PFSK-1 (cell line): ENCODE results near the gene ACTMAP.

Experiments used
- FOXP2 ChIP-seq: optimal IDR thresholded peaks from 2 replicates; pipeline ENCODE3; 2011; ENCODE audit warnings: borderline replicate concordance, control low read depth, inconsistent platforms; ENCODE audit not compliant: insufficient read depth; ENCODE audit errors: extremely low read length, extremely low read depth
- POLR2AphosphoS5 ChIP-seq: IDR thresholded peaks from 2 replicates; pipeline ENCODE4 v1.6.1; 2012; ENCODE audit warnings: low read depth, mild to moderate bottlenecking, control low read depth, low read length, moderate library complexity
- SIN3A ChIP-seq: IDR thresholded peaks from 2 replicates; pipeline ENCODE4 v1.6.1; 2012; ENCODE audit warnings: mild to moderate bottlenecking, low read length, moderate library complexity, borderline replicate concordance; ENCODE audit not compliant: insufficient read depth
- TAF1 ChIP-seq: IDR thresholded peaks from 2 replicates; pipeline ENCODE4 v1.6.1; 2012; ENCODE audit warnings: low read length, control low read depth, borderline replicate concordance; ENCODE audit not compliant: insufficient read depth
- TF ChIP-seq, protein P1 (sequence below), 2 experiments: IDR thresholded peaks; 2 replicates each; pipeline versions ENCODE4 v1.6.1 to v1.8.0; 2011 to 2012; ENCODE audit warnings: low read depth in 2 of 2, low read length in 2 of 2, control low read depth in 1 of 2, inconsistent platforms in 1 of 2, mild to moderate bottlenecking in 1 of 2, moderate library complexity in 1 of 2; ENCODE audit not compliant: insufficient read depth in 1 of 2

Gene ACTMAP

DNA sequence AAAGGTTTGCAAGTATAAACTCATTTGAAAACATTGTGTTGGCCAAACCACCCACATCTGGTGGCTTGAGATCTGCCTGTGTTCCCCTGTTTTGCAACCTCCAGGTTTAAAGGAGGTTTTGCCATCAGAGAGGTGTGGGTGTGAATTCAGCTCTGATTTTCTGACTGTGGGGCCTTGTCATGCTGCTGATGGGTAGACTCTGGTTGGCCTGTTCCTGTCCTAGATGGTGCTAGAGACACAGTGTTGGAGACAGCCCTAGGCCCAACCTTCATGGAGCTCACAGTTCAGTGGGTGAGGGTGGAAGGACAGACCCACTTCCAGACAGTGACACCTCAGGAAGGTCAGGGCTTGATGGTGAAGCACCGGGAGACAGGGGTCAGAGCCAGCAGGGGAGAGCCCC lies 35.2 kb upstream of the ACTMAP start:
- TF ChIP-seq, protein P1, sequence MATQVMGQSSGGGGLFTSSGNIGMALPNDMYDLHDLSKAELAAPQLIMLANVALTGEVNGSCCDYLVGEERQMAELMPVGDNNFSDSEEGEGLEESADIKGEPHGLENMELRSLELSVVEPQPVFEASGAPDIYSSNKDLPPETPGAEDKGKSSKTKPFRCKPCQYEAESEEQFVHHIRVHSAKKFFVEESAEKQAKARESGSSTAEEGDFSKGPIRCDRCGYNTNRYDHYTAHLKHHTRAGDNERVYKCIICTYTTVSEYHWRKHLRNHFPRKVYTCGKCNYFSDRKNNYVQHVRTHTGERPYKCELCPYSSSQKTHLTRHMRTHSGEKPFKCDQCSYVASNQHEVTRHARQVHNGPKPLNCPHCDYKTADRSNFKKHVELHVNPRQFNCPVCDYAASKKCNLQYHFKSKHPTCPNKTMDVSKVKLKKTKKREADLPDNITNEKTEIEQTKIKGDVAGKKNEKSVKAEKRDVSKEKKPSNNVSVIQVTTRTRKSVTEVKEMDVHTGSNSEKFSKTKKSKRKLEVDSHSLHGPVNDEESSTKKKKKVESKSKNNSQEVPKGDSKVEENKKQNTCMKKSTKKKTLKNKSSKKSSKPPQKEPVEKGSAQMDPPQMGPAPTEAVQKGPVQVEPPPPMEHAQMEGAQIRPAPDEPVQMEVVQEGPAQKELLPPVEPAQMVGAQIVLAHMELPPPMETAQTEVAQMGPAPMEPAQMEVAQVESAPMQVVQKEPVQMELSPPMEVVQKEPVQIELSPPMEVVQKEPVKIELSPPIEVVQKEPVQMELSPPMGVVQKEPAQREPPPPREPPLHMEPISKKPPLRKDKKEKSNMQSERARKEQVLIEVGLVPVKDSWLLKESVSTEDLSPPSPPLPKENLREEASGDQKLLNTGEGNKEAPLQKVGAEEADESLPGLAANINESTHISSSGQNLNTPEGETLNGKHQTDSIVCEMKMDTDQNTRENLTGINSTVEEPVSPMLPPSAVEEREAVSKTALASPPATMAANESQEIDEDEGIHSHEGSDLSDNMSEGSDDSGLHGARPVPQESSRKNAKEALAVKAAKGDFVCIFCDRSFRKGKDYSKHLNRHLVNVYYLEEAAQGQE (IDR thresholded peaks at IDR 0.05; ENCODE audit: insufficient read depth in 1 of 2, low read depth in 2 of 2, low read length in 2 of 2): no peak
- TF ChIP-seq TAF1 (no peak), SIN3A (no peak), FOXP2 (no peak), POLR2AphosphoS5 (no peak)

DNA sequence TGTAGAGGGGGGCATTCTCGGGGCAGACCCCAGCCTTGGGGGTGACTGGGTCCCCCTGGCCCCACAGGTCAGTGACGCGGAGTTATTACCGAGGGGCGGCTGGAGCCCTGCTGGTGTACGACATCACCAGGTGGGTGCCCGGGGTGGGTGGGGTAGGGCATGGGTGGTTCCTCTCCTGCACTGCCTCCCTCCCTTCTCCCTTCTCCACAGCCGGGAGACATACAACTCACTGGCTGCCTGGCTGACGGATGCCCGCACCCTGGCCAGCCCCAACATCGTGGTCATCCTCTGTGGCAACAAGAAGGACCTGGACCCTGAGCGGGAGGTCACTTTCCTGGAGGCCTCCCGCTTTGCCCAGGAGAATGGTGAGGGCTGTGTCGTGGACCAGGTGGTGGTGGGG lies 33.4 kb upstream of the ACTMAP start:
- TF ChIP-seq TAF1 (no peak), POLR2AphosphoS5 (no peak), SIN3A (no peak), FOXP2 (no peak)
- TF ChIP-seq, protein P1 (IDR thresholded peaks at IDR 0.05; ENCODE audit: insufficient read depth in 1 of 2, low read depth in 2 of 2, low read length in 2 of 2): no peak

DNA sequence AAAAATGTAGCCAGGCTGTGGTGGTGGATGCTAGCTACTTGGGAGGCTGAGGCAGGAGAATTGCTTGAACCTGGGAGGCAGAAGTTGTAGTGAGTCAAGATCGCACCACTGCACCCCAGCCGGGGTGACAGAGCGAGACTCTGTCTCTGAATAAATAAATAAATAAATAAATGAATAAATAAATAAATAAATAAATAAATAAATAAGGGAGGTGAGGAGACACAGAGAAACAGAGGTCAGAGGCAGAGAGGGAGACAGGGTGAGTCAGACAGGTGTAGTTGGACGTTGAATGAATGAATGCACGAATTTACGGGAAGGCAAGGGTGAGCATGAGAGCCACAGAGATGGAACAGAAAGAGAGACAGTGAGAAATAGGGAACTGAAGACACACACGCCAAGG lies 30.9 kb upstream of the ACTMAP start:
- TF ChIP-seq POLR2AphosphoS5: no peak
- TF ChIP-seq TAF1: no peak
- TF ChIP-seq, protein P1 (IDR thresholded peaks at IDR 0.05; ENCODE audit: insufficient read depth in 1 of 2, low read depth in 2 of 2, low read length in 2 of 2): no peak
- no peak for TF ChIP-seq SIN3A

DNA sequence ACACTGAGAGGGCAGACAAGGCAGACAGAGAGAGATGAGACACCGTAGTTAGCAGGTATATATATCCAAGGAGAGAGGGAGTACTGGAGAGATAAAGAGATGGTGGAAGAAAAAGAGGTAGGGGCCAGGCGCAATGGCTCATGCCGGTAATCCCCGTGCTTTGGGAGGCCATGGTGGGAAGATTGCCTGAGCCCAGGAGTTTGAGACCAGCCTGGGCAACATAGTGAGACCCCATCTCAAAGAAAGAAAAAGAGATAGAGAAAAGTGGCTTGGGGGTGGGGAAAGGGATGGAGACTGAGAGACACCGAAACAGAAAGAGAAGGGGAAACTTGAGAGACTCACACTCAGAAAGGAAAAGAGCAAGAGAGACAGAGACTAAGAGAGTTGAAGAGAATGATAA lies 30.3 kb upstream of the ACTMAP start:
- TF ChIP-seq, protein P1 (IDR thresholded peaks at IDR 0.05; ENCODE audit: insufficient read depth in 1 of 2, low read depth in 2 of 2, low read length in 2 of 2): no peak
- TF ChIP-seq SIN3A: no peak
- no peak for TF ChIP-seq TAF1
- TF ChIP-seq FOXP2: no peak
- TF ChIP-seq POLR2AphosphoS5: no peak

DNA sequence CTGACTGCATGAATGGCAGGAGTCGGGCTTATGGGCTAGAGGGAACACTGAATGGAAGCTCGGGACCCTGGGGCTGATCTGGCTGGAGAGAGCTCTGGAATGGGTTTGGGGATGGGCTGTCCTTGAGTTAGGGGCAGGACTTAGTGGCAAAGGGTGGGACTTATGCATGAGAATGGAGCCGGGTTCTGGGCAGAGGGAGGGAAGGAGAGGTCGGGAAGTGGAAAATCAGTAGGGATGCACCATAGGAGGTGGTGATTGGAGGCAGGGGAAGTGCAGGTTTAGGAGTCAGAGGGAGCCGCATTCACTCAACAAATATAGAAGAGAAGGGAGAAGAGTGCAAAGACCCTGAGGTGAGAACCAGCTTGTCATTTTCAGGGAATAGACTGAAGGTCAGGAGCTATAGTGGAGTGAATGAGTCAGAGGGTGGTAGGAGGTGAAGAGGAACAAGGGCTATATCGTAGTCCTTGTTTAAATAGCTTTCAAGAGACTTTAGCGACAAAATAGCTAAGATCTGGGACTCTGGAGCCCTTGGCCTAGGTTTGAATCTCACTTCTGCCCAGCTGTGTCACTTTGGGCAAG lies 28.5 kb upstream of the ACTMAP start:
- TF ChIP-seq, protein P1 (IDR thresholded peaks at IDR 0.05; ENCODE audit: insufficient read depth in 1 of 2, low read depth in 2 of 2, low read length in 2 of 2): no peak
- TF ChIP-seq POLR2AphosphoS5: no peak
- no peak for TF ChIP-seq FOXP2
- TF ChIP-seq SIN3A: no peak
- TF ChIP-seq TAF1: no peak
